HepG2 (cell line): Measurements from ENCODE around the gene FGD2. TPM values are rescaled to one million over a fixed set of nuclear protein-coding genes. Genes with fewer than 3 reads are reported as not detected.

ENCODE experiments used
- BHLHE40 ChIP-seq: IDR thresholded peaks from 2 replicates; pipeline ENCODE4 v1.6.1; 2011; ENCODE audit warnings: low read length, improper control_type of control experiment
- FIP1L1 ChIP-seq: fragments of 200-400 bp; formaldehyde crosslinking; IDR thresholded peaks from 2 replicates; pipeline ENCODE4 v1.6.1; 2018; ENCODE audit warnings: low read depth, mild to moderate bottlenecking, low read length, moderate library complexity, borderline replicate concordance; ENCODE audit not compliant: insufficient read depth
- GATAD1 ChIP-seq: IDR thresholded peaks from 2 replicates; pipeline ENCODE4 v1.6.1; 2016; ENCODE audit warnings: missing genetic modification reagents, missing compliant biosample characterization
- GMEB2 ChIP-seq: IDR thresholded peaks from 2 replicates; pipeline ENCODE4 v1.6.1; 2016; ENCODE audit warnings: missing biosample characterization, missing genetic modification reagents, low read depth
- HNRNPH1 ChIP-seq: fragments of 200-400 bp; formaldehyde crosslinking; optimal IDR thresholded peaks from 2 replicates; pipeline ENCODE3; 2017; ENCODE audit warnings: mild to moderate bottlenecking, low read depth, low read length
- HNRNPL ChIP-seq: fragments of 200-400 bp; formaldehyde crosslinking; IDR thresholded peaks from 2 replicates; pipeline ENCODE4 v1.6.1; 2017; ENCODE audit warnings: mild to moderate bottlenecking, low read depth, low read length
- HOXA9 ChIP-seq: sonication (generic); formaldehyde crosslinking; IDR thresholded peaks from 2 replicates; pipeline ENCODE4 v1.8.1; 2022; ENCODE audit warnings: missing genetic modification reagents, mild to moderate bottlenecking, moderate library complexity, borderline replicate concordance
- KDM1A ChIP-seq: IDR thresholded peaks from 2 replicates; pipeline ENCODE4 v1.6.1; 2016; ENCODE audit warnings: missing compliant biosample characterization
- NFKBIZ ChIP-seq: IDR thresholded peaks from 2 replicates; pipeline ENCODE4 v1.6.1; 2018; ENCODE audit warnings: missing genetic modification reagents, missing compliant biosample characterization
- PITX1 ChIP-seq: sonication (generic); formaldehyde crosslinking; IDR thresholded peaks from 2 replicates; pipeline ENCODE4 v1.5.1; 2020; ENCODE audit warnings: mild to moderate bottlenecking, missing genetic modification reagents
- RBFOX2 ChIP-seq: fragments of 200-400 bp; formaldehyde crosslinking; IDR thresholded peaks from 2 replicates; pipeline ENCODE4 v1.6.1; 2017; ENCODE audit warnings: low read depth, mild to moderate bottlenecking, low read length
- SETDB1 ChIP-seq: sonication (generic); formaldehyde crosslinking; IDR thresholded peaks from 2 replicates; pipeline ENCODE4 v1.5.1; 2020; ENCODE audit warnings: missing genetic modification reagents, mild to moderate bottlenecking, borderline replicate concordance
- SOX5 ChIP-seq: IDR thresholded peaks from 2 replicates; pipeline ENCODE4 v1.6.1; 2016; ENCODE audit warnings: borderline replicate concordance
- SP5 ChIP-seq: IDR thresholded peaks from 2 replicates; pipeline ENCODE4 v1.6.1; 2016; ENCODE audit warnings: low read depth, borderline replicate concordance
- ZFP1 ChIP-seq: IDR thresholded peaks from 2 replicates; pipeline ENCODE4 v1.6.1; 2016
- ZFP41 ChIP-seq: sonication (generic); formaldehyde crosslinking; IDR thresholded peaks from 2 replicates; pipeline ENCODE4 v1.4.0; 2020; ENCODE audit warnings: mild to moderate bottlenecking, missing genetic modification reagents, borderline replicate concordance
- ZFYVE20 ChIP-seq: sonication (generic); formaldehyde crosslinking; IDR thresholded peaks from 2 replicates; pipeline ENCODE4 v1.8.0; 2023; ENCODE audit warnings: low read depth, mild to moderate bottlenecking, moderate library complexity, missing genetic modification reagents, borderline replicate concordance
- ZNF318 ChIP-seq: sonication (generic); formaldehyde crosslinking; IDR thresholded peaks from 2 replicates; pipeline ENCODE4 v1.4.0; 2020; ENCODE audit warnings: mild to moderate bottlenecking, missing genetic modification reagents
- ZNF572 ChIP-seq: sonication (generic); formaldehyde crosslinking; IDR thresholded peaks from 2 replicates; pipeline ENCODE4 v1.5.1; 2020; ENCODE audit warnings: mild to moderate bottlenecking, missing genetic modification reagents
- ZNF616 ChIP-seq: sonication (generic); formaldehyde crosslinking; IDR thresholded peaks from 2 replicates; pipeline ENCODE4 v1.5.0; 2020; ENCODE audit warnings: low read depth, mild to moderate bottlenecking, missing genetic modification reagents
- ZNF777 ChIP-seq: sonication (generic); formaldehyde crosslinking; IDR thresholded peaks from 2 replicates; pipeline ENCODE4 v1.4.0; 2020; ENCODE audit warnings: missing genetic modification reagents
- polyA plus RNA-seq, 8 experiments: library from polyadenylated mRNA; depleted of rRNA in 3 of 8; stranded (reverse) in 7 of 8; unstranded in 1 of 8; fragments of >200 nt; fragmentation: Illumina TruSeq in 4 of 8; extraction: Trizol in 4 of 8; gene quantifications; 2 replicates each; pipeline versions ENCODE4 v1.2.1 to v1.2.3, GENCODE V29; 2011 to 2016; ENCODE audit warnings: low read depth in 4 of 8, missing spikeins in 1 of 8, mixed read lengths in 1 of 8; ENCODE audit not compliant: insufficient read depth in 1 of 8
- total RNA-seq, 5 experiments: library from RNA; depleted of rRNA; stranded (reverse); fragments of >200 nt; fragmentation: Illumina TruSeq; extraction: Trizol; gene quantifications; 2 replicates each; pipeline ENCODE4 v1.2.3, GENCODE V29; 2016; ENCODE audit warnings: low read depth in 1 of 5

Gene FGD2
- total and polyA plus RNA-seq, 2 of the 13 experiments (the other 11 are each of a cell fraction or from before 2014, with no cell fraction given), result not detected

GRCh38 chr6:37059344-37060194 is 54.1 kb downstream of the FGD2 start (continued):
- TF ChIP-seq ZNF616 (CRISPR knock-in tag), result 0 out of 2 replicates have a peak, but pooled peaks have one; percentile 7
- TF ChIP-seq RBFOX2, result peak; percentile 43; the same call in 1 of the 2 replicates
- no peak for TF ChIP-seq HOXA9 (CRISPR knock-in tag)
- TF ChIP-seq KDM1A (CRISPR knock-in tag), result no peak
- TF ChIP-seq BHLHE40, result peak; percentile 83
- TF ChIP-seq SOX5 (CRISPR knock-in tag), result peak; percentile 87
- TF ChIP-seq ZNF572 (CRISPR knock-in tag), result peak; percentile 18; the same call in 1 of the 2 replicates
- TF ChIP-seq NFKBIZ (CRISPR knock-in tag), result peak; percentile 93
- peak; percentile 54; the same call in 1 of the 2 replicates for TF ChIP-seq ZFP41 (CRISPR knock-in tag)
- no peak for TF ChIP-seq HNRNPH1
- TF ChIP-seq SETDB1, result no peak
- TF ChIP-seq ZNF318 (CRISPR knock-in tag), result no peak; the same call in 1 of the 2 replicates
- TF ChIP-seq PITX1, result peak; percentile 92
- TF ChIP-seq ZFYVE20, result no peak
- peak; percentile 71; the same call in 1 of the 2 replicates for TF ChIP-seq HNRNPL
- TF ChIP-seq FIP1L1, result no peak; the same call in 1 of the 2 replicates
- TF ChIP-seq GATAD1 (CRISPR knock-in tag), result peak; percentile 60
- peak; percentile 80 for TF ChIP-seq SP5
- TF ChIP-seq ZNF777 (CRISPR knock-in tag), result 0 out of 2 replicates have a peak, but pooled peaks have one; percentile 37
- TF ChIP-seq GMEB2 (CRISPR knock-in tag), result no peak
- TF ChIP-seq ZFP1, result no peak; the same call in 1 of the 2 replicates
